ENCODE measurements around the gene ARHGEF33.
A peak's percentile ranks its signal among the peaks of the same experiment; 100 is the strongest.

The ARHGEF33 gene

DNA sequence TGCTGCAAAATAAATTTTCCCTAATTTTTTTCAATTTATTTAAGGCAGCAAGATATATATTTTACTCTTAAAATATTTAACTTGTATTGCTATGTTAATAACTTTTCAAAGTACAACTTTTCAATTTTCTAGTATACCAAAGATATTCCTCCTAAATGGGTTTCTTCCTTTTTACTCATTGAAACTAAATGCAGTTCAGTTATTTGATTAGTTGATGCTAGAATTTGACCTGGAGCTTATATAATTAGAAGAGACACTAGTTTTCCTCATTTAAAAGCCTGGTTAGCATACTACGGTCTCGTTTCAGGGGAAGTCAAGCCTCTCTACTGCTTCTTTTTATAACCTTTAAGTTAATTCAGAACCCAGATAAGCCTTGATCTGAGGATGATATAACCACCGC, at the start of gene ARHGEF33:
TSS of gene ARHGEF33 (plus strand) at position 301 of the 400 bp plus-strand sequence. CDS start 29,573 bp downstream, outside the sequence.
- DNase-seq (ENCODE audit: low spot score), result no peak

DNA sequence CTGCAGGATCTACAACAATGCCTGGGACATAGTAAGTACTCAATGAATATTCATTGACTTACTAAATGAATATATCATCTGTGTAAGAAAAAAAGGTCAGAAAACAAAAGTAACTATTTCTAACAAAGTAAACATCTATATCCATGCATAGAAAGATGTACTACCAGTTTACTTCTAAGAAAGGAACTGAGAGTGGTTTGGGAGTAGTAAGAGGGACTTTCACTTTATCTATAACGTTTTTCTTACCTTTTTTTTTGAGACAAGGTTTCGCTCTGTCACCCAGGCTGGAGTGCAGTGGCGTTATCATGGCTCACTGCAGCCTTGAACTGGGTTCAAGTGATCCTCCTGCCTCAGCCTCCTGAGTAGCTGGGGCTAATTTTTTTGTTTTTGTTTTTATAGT, 39.6 kb upstream of the ARHGEF33 start:
- no peak for DNase-seq (ENCODE audit: low spot score)

DNA sequence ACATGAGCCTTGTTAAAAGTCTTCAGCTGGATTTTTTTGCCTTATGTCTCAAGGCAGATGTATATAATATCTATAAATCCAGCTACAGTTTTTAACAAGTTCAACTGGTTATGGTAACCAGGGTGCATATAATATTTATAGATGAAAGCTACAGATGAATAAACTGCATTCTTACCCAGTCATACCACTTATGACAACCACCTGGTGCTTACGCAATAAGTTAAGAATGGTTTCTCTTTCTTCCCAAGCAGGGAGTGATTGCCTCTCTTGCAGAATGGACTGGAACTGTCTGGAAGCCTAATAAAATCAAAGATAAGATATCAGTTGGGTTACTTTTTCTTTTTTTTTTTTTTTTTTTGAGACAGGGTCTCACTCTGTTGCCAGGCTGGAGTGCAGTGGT, 33.5 kb upstream of the ARHGEF33 start:
- no peak for DNase-seq (ENCODE audit: low spot score)

DNA sequence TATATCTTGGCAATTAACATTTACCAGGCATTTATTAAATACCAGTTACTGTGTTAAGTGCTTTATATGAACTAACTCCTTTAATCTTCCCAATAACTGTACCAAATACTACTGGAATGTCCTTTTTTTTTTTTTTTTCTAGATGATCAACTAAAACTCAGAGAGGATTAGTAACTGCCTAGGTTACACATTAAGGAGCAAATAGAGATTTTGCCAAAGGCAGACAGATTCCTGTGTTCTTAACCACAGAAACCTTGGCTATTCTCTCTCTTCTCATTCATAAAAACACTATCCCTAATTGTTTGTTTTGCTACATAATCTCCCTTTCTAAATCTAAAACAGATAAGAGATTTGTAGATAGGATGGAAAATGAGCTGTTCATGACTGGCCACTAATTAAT, 27.2 kb upstream of the ARHGEF33 start:
- no peak for DNase-seq (ENCODE audit: low spot score)

DNA sequence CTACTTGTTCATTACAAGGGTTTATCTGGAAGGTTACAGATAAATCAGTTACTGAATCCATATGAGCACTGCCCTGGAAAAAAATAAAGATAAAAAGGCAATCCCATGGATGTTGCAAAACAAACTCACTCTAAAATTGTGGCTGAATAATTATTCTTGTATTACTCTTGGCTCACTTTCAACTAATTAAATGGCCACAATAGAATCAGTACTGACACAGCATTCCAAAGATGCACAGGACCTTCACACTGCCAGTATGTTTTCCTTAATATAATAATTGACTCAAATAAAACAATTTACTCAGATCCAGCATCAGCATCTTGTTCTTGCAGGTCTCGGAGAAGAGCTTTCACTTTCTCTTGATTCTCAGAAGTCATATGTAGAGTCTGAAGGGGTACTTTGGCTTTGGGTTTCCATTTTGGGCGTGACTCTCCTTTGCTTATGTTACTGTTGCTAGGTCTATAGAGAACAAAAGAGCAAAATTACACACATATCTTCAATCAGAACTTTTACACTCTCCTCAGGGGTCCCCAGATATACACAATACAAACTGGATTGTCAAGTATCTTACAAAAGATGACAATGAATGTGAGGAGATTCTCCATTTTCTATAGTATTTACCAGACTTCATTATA, 26.5 kb upstream of the ARHGEF33 start:
- DNase-seq (ENCODE audit: low spot score), result no peak

DNA sequence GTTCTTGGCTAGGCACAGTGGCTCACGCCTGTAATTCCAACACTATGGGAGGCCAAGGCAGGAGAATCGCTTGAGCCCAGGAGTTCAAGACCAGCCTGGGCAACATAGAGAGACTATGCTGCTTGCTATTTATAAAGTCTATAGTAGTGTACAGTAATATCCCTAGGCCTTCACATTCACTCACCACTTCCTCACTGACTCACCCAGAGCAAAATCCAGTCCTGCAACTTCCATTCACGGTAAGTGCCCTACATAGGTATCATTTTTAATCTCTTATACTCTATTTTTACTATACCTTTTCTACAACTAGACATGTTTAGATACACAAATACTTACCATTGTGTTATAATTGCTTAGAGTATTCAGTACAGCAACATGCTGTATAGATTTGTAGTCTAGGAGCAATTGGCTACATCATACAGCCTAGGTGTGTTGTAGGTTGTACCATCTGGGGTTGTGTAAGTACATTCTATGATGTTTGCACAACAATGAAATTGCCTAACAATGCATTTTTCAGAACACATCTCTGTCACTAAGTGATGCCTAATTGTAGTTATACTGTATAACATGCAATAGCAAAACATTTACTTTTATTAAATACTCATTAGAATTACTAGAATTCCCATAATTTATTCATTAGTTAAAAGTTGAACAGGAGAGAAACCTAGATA, 22.8 kb upstream of the ARHGEF33 start:
- DNase-seq (ENCODE audit: low spot score), result no peak

DNA sequence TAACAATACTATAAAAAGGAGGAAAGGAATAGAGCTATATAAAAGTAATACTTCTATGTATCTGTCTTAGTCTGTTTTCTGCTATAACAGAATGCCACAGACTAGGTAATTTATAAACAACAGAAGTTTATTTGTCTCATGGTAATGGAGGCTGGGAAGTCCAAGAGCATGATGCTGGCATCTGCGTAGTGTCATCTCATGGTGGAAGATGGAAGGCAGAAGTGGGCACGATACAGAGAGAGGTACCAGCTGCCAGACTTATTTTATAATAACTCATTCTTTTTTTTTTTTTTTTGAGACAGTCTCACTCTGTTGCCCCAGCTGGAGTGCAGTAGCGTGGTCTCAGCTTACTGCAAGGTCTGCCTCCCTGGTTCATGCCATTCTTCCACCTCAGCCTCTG, 18.2 kb upstream of the ARHGEF33 start:
- DNase-seq (ENCODE audit: low spot score), result no peak

DNA sequence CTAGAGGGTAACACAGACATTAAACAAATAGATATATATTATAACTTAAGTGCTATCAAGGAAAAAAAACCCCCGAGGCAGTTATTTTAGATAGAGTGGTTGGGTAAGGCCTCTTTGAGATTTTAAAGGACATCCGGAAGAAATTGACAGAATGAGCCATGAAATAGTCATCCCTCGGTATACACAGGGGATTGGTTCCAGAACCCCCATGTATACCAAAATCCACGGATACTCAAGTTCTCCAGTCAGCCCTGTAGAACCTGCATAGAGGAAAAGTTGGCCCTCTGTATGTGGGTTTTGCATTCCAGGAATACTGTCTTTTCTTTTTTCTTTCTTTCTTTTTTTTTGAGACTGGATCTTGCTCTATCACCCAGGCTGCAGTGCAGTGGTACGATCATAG, 15.9 kb upstream of the ARHGEF33 start:
- DNase-seq (ENCODE audit: low spot score), result no peak

DNA sequence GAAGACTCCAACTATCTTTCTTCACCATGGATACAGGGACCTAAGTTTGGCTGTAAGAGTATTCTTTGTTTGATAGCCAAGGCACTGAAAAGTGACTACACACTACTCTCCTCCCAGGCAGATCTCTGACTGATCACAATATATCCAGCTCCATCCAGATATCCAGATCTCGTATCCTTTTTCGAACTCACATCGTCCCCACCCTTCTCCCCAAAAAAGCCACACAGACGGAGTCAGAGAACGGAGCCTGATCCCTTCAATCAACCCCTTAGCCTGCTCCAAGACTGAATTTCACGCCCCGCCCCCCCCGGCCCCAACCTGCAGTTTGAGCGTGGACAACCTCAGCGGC, 14.5 kb upstream of the ARHGEF33 start:
- no peak for DNase-seq (ENCODE audit: low spot score)

DNA sequence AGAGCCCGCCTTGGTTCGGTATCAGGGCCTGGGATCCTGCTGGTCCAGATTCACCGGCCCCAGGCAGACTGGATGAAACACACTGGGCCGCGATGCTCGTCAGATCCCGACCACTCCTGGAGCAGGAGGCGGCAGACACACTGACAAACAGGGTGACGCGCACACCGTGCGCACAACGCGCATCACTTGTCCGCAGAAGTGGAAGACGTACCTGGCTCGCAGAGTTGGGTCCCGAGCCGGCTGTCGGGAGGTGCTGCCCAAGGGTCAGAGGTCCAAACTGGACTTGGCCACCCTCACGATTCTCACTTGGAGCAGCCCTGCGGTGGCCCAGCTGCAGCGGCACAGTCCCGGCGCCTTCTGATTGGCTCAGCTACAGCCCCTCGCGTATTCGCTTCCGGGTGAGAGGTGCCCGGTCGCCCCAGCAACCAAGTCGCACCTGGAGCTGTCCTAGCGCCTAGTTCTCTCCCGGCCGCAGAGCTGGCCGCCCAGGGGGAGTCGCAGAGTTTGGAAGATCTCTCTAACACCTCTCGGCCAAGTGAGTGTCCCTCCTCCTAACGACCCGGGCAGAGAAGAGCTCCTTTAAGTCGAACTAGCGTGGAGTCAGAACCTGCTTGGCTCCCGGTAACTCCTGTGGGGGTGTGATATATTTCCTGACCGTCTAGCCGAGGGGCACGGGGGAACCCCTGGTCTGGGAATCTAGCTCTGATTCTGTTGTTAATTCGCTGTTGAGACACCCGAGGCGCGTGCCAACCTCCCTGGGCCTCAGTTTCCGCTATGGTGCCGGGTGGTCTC, 13.9 kb upstream of the ARHGEF33 start, which contains the start of the genes DHX57 and MORN2:
TSS of gene DHX57 (minus strand) at position 359 of the 792 bp plus-strand sequence. CDS start 7,529 bp downstream, outside the sequence.
TSS of gene MORN2 (plus strand) at position 401 of the 792 bp plus-strand sequence.
- DNase-seq (ENCODE audit: low spot score), result peak; percentile 89

DNA sequence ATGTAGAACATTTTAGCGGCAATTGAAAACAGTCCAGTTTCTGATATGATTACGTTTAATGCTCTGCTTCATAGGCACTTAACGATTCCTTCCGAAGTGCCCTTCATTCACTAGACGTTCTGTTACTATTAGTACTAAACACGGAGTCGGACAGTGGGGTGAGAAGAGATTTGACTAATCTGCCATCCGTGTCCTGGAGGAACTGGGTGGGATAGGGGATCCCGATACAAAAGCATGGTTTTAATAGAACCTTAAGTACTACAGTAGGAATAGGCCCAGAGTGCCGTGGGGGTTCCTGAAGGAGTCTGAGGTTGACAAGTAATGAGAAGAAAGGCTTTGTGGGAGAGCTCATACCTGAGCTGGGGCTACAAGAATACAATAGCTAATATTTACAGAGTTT, 13.3 kb upstream of the ARHGEF33 start:
- DNase-seq (ENCODE audit: low spot score), result no peak

DNA sequence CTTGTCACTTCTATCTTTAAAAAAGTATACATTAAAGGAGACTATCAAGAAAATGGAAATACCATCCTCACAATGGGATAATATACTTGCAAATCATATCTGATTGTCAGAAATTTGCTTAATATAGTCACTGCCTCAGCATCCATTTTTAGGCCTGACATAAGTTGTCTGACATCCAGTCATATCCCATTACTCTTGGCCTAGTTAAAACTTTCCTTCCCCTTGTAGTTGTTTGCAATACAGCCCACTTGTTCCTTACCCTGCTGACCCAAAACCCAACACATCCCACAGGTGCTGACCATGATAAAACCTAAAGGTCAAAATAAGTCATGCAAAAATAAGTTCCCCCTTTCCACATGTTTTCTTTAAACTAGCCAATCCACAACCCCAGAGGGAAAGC, 3.6 kb upstream of the ARHGEF33 start:
- DNase-seq (ENCODE audit: low spot score), result no peak

DNA sequence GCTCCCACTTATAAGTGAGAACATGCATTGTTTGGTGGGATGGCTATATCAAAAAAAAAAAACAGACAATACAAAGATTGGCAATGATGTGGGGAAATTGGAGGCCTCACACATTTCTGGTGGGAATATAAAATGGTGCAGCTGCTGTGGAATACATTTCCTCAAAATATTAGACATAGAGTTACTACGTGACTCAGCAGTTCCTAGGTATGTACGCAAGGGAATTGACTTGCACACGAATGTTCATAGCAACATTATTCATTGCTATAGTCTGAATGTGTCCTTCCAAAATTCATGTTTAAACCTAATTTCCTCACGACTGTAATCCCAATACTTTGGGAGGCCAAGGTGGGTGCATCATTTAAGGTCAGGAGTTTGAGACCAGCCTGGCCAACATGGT, 2.3 kb upstream of the ARHGEF33 start:
- DNase-seq (ENCODE audit: low spot score), result no peak

DNA sequence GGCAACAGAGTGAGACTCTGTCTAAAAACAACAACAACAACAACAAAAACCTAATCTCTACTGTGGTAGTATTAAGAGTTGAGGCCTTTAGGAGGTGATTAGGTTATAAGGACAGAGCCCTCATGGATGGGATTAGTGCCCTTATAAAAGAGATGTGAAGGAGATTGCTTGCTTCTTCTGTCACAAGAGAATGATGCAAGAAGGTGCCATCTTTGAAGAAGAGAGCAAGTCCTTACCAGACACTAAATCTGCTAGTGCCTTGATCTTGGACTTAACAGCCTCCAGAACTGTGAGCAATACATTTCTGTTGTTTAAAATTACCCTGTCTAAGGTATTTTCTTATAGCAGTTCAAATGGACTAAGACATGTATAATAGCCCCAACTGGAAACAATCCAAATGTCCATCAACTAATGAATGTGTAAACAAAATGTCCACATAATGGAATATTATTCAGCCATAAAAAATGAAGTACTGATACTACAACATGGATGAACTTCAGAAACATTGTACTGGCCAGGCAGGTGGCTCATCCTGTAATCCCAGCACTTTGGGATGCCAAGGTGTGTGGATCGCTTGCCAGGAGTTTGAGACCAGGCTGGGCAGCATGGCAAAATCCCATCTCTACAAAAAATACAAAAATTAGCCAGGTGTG, 1.6 kb upstream of the ARHGEF33 start:
- no peak for DNase-seq (ENCODE audit: low spot score)

DNA sequence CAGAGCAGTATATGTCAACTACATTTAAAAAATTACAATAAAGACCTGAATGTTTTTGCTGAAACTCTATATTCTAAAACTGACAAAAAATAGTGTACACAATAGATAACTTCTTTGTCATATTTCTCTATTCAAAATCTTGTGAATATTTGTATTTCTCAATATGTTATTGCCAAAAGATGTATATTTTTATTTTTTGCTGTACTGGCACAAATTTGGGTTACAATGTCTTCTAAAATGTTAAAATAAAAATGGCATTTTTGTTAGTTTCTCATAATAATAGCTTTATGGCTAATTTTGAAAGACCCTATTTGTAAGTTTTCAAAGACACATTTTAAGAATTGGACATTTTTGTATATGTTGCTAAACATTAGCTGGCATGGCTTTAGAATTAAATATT, 630 bp upstream of the ARHGEF33 start:
- no peak for DNase-seq (ENCODE audit: low spot score)

DNA sequence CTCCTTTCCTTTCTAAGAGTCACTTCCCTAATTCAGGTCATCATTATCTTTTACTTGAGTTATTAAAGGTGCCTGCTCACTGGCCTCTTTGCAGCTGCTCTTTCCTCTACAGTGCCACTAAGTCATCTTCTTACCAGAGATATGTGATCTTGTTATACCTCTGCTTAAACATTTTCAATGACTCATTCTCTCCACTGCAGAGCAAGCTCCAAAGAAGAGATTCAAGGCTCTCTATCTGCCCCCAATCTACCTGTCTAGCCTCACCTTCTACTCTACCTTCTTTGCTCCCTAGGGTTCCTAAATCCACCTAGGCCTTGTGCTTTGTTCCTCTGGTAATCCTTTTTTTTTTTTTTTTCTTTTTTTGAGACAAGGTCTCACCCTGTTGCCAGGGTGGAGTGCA, 3.1 kb downstream of the ARHGEF33 start:
- no peak for DNase-seq (ENCODE audit: low spot score)

DNA sequence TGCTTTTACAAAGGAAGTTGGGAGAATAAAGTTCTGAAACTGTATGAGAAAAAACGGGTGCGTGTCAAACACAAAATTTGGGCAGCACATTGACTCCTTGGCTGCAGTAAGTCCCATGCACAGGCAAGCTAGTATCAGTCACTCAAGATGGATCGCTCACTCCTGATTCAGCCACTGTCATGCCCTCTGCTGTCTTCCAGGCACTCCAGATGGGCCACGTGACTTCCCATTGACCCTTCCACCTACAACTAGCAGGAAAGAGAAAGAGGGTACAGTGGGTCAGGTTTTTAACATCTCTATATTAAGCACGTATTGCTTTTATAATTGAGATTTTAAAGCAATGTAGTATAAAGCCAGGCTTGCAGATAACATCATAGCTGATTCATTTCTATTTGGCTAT, 8.6 kb downstream of the ARHGEF33 start:
- DNase-seq (ENCODE audit: low spot score), result no peak

DNA sequence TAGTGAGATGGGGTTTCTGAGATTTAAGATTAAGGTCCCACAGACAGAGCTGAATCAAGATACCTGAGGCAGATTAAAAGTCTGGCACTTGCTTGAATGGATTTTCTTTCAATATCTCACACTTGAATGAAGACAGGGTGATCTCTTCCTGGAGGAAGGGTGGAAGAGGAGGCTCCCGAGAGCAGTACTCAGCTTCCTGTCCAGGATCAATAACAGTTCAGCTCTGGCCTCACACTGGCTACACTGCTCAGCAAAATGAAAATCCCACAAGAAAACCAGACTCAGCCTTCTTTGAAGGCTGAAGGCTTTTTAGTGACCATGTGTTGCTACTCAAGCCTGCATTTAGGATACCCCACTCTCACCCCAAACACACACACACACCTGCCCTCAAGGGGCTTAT, 11.1 kb downstream of the ARHGEF33 start:
- DNase-seq (ENCODE audit: low spot score), result no peak

DNA sequence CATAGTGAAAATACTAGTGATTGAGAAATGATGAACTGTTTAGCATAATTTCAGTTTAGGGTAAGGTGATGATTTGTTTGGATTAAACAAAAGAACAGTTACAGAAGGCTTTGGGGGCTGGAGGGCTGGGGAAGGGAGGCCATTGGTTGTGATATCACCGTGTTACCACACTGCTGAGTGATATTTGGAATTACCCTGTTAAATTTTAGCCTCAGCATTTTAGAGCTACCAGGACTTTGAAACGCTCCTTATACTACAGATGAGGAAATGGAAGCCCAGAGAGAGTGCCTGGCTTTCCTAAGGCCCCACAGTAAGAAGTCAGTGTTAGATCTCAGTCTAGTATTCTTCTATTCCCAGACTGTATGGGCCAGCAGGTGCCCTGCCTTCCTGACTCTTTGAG, 15.6 kb downstream of the ARHGEF33 start:
- no peak for DNase-seq (ENCODE audit: low spot score)

DNA sequence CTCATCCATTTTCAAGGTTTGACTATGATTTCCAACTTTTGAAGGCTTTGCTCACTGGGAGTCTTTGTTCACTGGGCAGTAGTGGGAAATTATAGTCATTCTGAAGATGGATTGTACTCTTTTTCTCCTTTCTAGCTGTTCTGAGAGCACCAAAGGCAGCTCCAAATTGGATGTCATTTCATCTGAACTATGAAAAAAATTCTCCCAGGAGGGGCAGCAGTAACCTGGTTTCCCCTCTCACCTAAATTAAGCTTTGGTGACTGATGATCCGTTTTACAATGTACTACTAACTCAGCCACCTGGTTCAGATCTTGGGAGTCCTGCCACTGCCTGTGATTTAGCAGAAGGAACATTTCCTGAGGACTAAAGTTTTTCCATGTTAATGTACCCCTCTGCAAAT, 17.6 kb downstream of the ARHGEF33 start:
- DNase-seq (ENCODE audit: low spot score), result no peak

DNA sequence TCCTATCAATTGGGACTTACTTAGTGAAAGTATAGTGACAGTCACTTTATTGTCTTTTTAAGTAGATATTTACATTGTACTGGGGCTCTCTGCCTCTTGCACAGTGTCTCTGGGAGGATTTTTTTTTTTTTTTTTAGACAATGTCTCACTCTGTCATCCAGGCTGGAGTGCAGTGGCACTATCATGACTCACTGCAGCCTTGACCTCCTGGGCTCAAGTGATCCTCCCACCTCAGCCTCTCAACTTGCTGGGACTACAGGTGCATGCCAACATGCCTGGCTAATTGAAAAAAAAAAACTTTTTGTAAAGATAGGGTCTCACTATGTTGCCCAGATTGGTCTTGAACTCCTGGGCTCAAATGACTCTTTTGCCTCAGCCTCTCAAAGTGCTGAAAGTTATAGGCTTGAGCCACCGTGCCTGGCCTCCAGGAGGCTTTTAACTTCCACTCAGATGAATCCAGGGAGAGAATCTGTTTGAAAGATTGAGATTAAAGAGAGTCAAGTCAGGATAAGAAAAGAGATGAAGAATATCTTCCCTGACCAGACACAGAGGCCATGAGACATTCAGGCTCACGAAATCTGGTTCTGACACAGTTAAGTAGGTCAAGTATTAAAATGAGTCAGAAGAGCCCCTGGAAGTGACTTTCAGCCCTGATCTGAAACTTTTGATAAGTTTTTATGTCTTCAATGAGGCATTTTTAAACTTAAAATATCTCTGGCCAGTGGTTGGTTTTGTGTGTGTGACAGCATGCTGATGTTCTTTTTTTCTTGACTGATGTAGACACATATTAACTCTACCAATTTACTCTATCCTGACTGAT, 18.3 kb downstream of the ARHGEF33 start:
- DNase-seq (ENCODE audit: low spot score), result no peak

DNA sequence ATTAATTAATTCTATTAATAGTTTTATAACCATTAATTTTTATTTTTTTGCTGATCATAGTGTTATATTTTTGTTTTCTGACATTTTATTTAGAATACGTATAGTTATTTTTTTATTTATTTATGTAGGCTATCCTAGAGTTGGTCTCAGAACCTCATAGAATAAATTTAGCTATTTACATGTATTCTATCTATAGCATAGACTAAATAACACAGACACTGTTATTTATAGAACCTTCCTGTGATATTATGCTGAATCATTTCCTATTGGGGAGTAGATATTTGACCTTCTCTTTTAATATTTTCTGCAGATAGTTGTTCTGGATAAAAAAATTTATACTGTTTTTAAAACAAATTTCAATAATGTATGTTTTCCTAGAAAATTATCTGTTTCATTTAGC, 20.2 kb downstream of the ARHGEF33 start:
- DNase-seq (ENCODE audit: low spot score), result no peak
